ENCODE data around the gene CSRP3.
"Not testable (repeated sequence)": the region's sequence is repeated elsewhere in the genome, so short reads cannot be mapped to it uniquely, and the experiment has no call there.

Gene CSRP3

DNA sequence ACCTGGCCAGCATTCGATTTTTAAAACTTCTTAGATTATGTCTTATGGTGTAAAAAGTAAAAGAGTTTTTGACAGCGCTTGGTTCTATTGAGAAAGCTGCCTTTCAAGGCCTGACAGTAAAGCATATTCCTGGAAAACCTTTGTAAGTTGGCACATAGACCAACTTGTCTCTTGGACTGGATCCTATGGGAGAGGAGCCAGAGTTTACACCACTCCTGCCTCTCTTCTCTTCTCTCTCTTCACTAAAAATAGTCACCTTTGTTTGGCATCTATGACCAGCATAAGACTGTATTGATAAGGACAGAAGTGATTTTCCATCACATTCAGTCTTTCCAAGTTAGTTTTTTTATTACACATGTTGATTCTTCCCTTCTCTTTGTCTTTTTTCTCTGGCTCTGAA is 33.7 kb downstream of the CSRP3 start:
- no peak overlapping the region for H3K27ac ChIP-seq
- H4K20me1 ChIP-seq: no peaks in the 10 kb centered on the region
- no peak overlapping the region for H3K4me2 ChIP-seq
- peaks cover 91% of the 10 kb centered on the region for H3K36me3 ChIP-seq
- no peak overlapping the region for H3K4me3 ChIP-seq
- no peak for TF ChIP-seq Cebpa-rat (IDR thresholded peaks at IDR 0.05)
- no peak overlapping the region for H3K9ac ChIP-seq
- no peaks in the 10 kb centered on the region for H3K27me3 ChIP-seq
- peaks cover 1% of the 10 kb centered on the region; the same call in 1 of the 2 replicates for H3K4me1 ChIP-seq
- H3K9me3 ChIP-seq: no peaks in the 10 kb centered on the region

DNA sequence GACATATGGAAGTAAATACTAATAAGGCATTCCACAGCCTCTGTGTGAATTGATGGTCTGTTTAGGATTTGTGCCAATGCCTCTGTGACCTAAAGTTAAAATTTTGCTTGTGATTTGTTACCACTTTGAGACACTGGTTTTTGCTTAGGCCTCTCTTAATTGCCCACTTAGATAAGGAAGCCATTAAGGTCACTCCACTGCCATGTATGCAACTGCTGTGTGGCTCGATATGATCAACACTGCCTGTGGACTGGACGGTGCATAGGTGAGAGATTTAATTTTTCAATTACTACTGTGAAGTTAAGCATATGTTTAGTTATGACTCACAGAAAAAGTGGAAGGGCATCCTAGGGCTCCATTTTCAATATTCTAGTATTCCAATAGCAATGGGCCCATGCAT is 36.9 kb downstream of the CSRP3 start:
- Histone ChIP-seq H3K27me3 (no peaks in the 10 kb centered on the region), H3K36me3 (peaks cover 76% of the 10 kb centered on the region), H3K4me3 (no peak overlapping the region), H3K27ac (no peak overlapping the region), H3K4me2 (no peak overlapping the region), H3K4me1 (no peaks in the 10 kb centered on the region), H4K20me1 (no peaks in the 10 kb centered on the region), H3K9ac (no peak overlapping the region), H3K9me3 (no peaks in the 10 kb centered on the region)
- TF ChIP-seq Cebpa-rat (IDR thresholded peaks at IDR 0.05): no peak

DNA sequence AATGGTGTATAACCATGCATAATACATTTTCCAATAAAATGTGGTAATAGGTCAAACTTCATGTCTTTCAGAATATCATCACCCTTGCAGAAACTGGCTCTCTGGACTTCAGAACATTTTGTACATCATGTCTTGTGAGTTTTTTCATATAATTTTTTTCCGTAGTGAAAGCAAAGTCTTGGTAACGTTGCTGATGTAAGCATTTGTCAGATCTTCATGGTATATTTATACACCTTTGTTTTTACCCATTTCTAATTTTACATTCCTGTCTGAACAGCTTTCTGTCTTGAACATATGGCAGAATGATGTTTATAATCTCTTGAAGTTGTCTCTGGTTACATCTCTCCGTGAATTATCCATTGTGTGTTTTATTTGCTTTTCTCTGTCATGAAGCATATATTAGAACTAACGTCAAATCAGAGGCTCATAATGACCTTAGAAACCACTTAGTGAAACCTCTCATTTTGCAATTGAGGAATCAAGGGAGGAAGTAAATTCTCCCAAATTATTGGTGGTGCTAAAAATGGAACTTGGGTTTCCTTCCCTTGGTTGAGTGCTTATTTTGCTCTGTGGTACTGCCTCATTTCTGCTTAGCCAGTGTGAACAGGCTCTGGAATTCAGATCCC is 37.4 kb downstream of the CSRP3 start:
- H3K36me3 ChIP-seq: peaks cover 76% of the 10 kb centered on the region
- no peak overlapping the region for H3K4me3 ChIP-seq
- H4K20me1 ChIP-seq: no peaks in the 10 kb centered on the region
- no peak for TF ChIP-seq Cebpa-rat (IDR thresholded peaks at IDR 0.05)
- H3K4me2 ChIP-seq: no peak overlapping the region
- no peaks in the 10 kb centered on the region for H3K4me1 ChIP-seq
- no peak overlapping the region for H3K9ac ChIP-seq
- H3K27ac ChIP-seq: no peak overlapping the region
- H3K9me3 ChIP-seq: no peaks in the 10 kb centered on the region
- no peaks in the 10 kb centered on the region for H3K27me3 ChIP-seq

DNA sequence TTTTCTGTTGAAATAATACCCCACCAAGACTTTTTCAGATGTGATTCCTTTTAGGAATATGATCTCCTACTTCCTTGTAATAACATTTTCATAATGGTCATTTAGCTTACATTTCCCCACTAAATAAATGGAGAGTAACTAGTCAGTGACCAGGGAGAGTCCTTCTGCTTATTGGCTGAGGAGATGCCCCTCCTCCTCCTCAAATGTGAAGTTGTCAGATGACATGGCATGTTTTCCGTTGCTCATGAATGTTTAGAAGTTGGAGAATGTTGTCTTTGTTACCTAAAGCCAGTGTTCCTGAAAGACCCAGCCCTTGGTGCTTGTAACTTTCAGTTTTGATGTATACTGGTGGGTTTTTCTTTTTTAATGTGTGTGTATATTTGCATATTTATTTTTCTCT is 38.2 kb downstream of the CSRP3 start:
- no peaks in the 10 kb centered on the region for H3K9me3 ChIP-seq
- H3K9ac ChIP-seq: no peak overlapping the region
- H3K36me3 ChIP-seq: peaks cover 76% of the 10 kb centered on the region
- TF ChIP-seq Cebpa-rat (IDR thresholded peaks at IDR 0.05): no peak
- H3K4me2 ChIP-seq: no peak overlapping the region
- H3K4me1 ChIP-seq: no peaks in the 10 kb centered on the region
- H3K4me3 ChIP-seq: no peak overlapping the region
- no peak overlapping the region for H3K27ac ChIP-seq
- no peaks in the 10 kb centered on the region for H3K27me3 ChIP-seq
- H4K20me1 ChIP-seq: no peaks in the 10 kb centered on the region

DNA sequence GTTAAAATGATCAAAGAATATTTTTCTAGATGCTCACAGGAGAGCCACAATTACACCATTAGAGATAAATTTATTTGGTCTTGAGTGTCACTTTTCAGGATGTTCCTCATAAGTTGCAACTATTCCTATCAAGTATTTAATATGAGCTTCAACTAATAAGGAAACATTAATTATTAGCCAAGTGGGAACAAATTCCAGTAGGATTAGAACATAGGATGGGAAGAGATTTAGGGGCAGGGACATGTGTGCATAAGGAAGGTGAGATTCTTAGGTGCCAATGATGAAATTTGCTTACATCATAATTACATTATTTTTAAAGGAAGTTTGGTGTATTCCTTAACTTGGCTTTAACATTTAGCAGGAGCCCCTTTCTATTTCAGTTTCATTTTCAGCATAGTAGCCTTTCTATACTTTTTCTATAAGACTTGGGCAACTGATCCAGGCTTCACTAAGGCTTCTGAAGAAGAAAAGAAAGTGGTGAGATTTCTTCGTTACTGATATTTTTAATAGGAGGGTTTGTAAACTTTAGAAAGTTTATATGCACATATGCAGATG is 38.8 kb downstream of the CSRP3 start:
- H3K4me3 ChIP-seq: no peak overlapping the region

DNA sequence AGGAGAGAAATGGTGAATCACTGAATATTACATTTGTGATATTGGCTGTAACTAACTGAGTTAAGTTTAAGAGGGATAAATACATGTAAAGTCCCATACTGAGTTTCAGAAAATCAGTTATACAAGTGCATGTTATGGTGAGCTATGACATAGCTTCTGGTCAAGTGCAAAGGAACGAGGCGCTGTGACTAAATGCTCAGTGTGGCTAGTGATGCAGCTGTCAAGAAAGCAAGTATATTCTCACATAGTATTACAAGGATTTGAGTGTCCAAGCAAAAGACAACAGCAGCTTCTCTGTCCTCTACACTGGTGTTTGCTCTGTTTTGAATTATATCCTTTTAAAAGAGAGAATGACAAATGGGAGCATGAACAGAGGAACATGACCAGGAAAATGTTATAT is 40.1 kb downstream of the CSRP3 start:
- Histone ChIP-seq H3K4me2 (no peak overlapping the region), H3K4me1 (no peaks in the 10 kb centered on the region), H3K9ac (no peak overlapping the region), H4K20me1 (no peaks in the 10 kb centered on the region), H3K9me3 (no peaks in the 10 kb centered on the region), H3K36me3 (peaks cover 71% of the 10 kb centered on the region), H3K27me3 (no peaks in the 10 kb centered on the region), H3K27ac (no peak overlapping the region), H3K4me3 (no peak overlapping the region)
- TF ChIP-seq Cebpa-rat (IDR thresholded peaks at IDR 0.05): no peak

More for the DNA sequence above, 38.8 kb downstream of the CSRP3 start:
- Histone ChIP-seq H3K9ac (no peak overlapping the region), H3K4me2 (no peak overlapping the region), H3K27me3 (no peaks in the 10 kb centered on the region), H3K4me1 (no peaks in the 10 kb centered on the region), H4K20me1 (no peaks in the 10 kb centered on the region), H3K9me3 (no peaks in the 10 kb centered on the region), H3K36me3 (peaks cover 71% of the 10 kb centered on the region), H3K27ac (no peak overlapping the region)
- no peak for TF ChIP-seq Cebpa-rat (IDR thresholded peaks at IDR 0.05)

DNA sequence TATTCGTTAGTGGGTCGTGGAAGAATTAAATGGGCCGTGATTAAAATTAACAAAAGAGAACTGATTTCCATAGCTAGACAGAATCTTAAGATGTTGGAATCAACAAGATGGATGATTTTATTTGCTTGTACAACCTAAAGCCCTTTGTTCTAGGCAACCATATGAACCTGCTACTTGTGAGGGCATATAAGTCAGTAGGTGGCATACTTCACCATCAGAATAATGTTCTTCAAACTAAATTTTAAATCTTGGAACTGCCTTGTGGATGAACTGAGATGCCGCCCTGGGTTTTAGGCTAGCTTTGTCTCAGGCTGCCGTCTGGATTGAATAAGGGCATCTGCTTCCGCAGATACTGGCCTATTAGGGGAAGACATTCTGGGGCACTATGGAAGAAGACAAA is 40.9 kb downstream of the CSRP3 start:
- H3K36me3 ChIP-seq: peaks cover 71% of the 10 kb centered on the region
- H3K27me3 ChIP-seq: no peaks in the 10 kb centered on the region
- no peak overlapping the region for H3K4me2 ChIP-seq
- no peaks in the 10 kb centered on the region for H3K9me3 ChIP-seq
- TF ChIP-seq Cebpa-rat (IDR thresholded peaks at IDR 0.05): no peak
- H3K4me3 ChIP-seq: no peak overlapping the region
- no peaks in the 10 kb centered on the region for H3K4me1 ChIP-seq
- H3K9ac ChIP-seq: no peak overlapping the region
- H3K27ac ChIP-seq: no peak overlapping the region
- no peaks in the 10 kb centered on the region for H4K20me1 ChIP-seq

DNA sequence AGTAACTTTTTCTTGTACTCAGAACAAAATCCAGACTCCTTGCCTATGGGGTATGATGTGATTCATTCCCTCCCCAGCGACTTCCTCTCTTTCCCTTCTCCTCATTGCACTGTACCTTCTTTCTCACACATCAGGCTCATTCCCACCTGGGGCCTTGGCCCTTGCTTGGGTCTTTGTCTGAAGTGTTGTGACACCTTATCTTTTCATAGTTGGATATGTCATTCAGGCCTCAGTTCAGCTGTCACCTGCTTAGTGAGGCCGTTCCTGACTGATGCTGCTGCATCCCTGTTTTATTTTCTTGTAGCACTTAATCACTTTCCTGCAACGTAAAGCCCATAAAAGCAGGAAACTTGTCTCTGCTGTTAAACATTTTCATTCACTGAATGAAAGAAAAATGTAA is 44.9 kb downstream of the CSRP3 start:
- H3K4me2 ChIP-seq: no peak overlapping the region
- H3K9ac ChIP-seq: no peak overlapping the region
- no peaks in the 10 kb centered on the region for H3K9me3 ChIP-seq
- H3K36me3 ChIP-seq: peaks cover 82% of the 10 kb centered on the region
- no peaks in the 10 kb centered on the region for H3K4me1 ChIP-seq
- no peaks in the 10 kb centered on the region for H4K20me1 ChIP-seq
- H3K27ac ChIP-seq: no peak overlapping the region
- H3K4me3 ChIP-seq: no peak overlapping the region
- H3K27me3 ChIP-seq: no peaks in the 10 kb centered on the region
- no peak for TF ChIP-seq Cebpa-rat (IDR thresholded peaks at IDR 0.05)

DNA sequence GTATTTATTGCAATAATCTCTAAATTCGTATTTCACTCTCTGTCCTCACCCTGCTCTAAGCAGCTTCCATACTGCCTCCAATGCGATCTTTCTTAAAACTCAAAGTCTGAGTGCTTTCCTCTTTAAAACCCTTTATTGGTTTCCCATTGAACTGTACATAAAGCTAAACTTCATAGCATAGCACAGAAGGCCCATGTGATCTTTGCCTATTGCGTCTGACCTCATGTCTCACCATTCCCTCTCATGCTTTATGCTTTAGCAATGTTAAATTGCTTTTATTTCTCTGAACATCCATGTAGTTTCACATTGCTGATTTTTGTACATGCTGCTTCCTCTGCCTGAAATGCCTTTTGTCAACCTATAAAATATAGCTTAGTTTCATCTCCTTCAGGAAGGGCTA is 56.5 kb downstream of the CSRP3 start:
- no peaks in the 10 kb centered on the region for H4K20me1 ChIP-seq
- TF ChIP-seq Cebpa-rat (IDR thresholded peaks at IDR 0.05): no peak
- H3K4me1 ChIP-seq: no peaks in the 10 kb centered on the region
- no peaks in the 10 kb centered on the region for H3K27me3 ChIP-seq
- no peak overlapping the region for H3K4me3 ChIP-seq
- no peak overlapping the region for H3K27ac ChIP-seq
- H3K9me3 ChIP-seq: no peaks in the 10 kb centered on the region
- H3K4me2 ChIP-seq: no peak overlapping the region
- peaks cover 38% of the 10 kb centered on the region for H3K36me3 ChIP-seq
- no peak overlapping the region for H3K9ac ChIP-seq

DNA sequence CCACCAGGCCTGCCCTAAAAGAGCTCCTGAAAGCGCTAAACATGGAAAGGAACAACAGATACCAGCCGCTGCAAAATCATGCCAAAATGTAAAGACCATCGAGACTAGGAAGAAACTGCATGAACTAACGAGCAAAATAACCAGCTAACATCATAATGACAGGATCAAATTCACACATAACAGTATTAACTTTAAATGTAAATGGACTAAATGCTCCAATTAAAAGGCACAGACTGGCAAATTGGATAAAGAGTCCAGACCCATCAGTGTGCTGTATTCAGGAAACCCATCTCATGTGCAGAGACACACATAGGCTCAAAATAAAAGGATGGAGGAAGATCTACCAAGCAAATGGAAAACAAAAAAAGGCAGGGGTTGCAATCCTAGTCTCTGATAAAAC is 64.9 kb downstream of the CSRP3 start:
- not testable (repeated sequence) for H3K4me1 ChIP-seq, H3K4me3 ChIP-seq, H3K27me3 ChIP-seq, H3K4me2 ChIP-seq, H4K20me1 ChIP-seq, H3K27ac ChIP-seq, H3K9ac ChIP-seq
- H3K9me3 ChIP-seq: peaks cover 30% of the 10 kb centered on the region
- peaks cover 24% of the 10 kb centered on the region for H3K36me3 ChIP-seq

DNA sequence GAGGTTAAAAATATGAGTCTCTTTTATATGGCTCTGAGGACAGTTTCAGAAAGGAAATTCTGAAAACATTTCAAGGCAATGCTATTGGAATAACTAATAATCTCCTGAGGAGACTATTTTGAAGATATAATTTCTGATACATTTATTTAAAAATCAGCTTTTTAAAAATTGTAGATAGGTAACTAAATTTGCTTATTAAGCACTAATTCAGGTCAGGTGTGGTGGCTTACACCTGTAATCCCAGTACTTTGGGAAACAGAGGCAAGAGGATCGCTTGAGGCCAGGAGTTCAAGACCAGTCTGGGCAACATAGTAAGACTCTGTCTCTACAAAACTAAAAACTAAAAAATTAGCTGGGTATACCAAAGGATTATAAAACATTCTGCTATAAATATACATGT is 67.8 kb downstream of the CSRP3 start:
- Histone ChIP-seq H3K9me3 (peaks cover 51% of the 10 kb centered on the region), H3K36me3 (peaks cover 44% of the 10 kb centered on the region), H3K4me3 (no peak overlapping the region), H3K9ac (no peak overlapping the region), H3K4me2 (no peak overlapping the region), H4K20me1 (no peaks in the 10 kb centered on the region), H3K27me3 (no peaks in the 10 kb centered on the region), H3K27ac (no peak overlapping the region), H3K4me1 (no peaks in the 10 kb centered on the region)
- TF ChIP-seq Cebpa-rat (IDR thresholded peaks at IDR 0.05): no peak
